Fibroblast of lung (primary cell): ENCODE measurements around the gene INPP1. TPM values are rescaled to one million over a fixed set of nuclear protein-coding genes. Genes with fewer than 3 reads are reported as not detected.

Experiments used
- DNase-seq, 2 donors: peaks; one replicate each; pipeline versions ENCODE4 v3.0.0 to v3.0.0-alpha.2; 2010; ENCODE audit warnings: low read depth in 2 of 2
- H2AFZ ChIP-seq: 2 replicates; pipeline ENCODE4 v1.5.1; 2012; ENCODE audit warnings: low read length, control low read depth, inconsistent platforms
- H3K27ac ChIP-seq: 2 replicates; pipeline ENCODE4 v1.5.1; 2011; ENCODE audit warnings: low read length, control low read depth; ENCODE audit not compliant: insufficient read depth
- H3K27me3 ChIP-seq: 2 replicates; pipeline ENCODE4 v1.5.1; 2011; ENCODE audit warnings: mild to moderate bottlenecking, low read length; ENCODE audit not compliant: control insufficient read depth, insufficient read depth
- H3K36me3 ChIP-seq: 2 replicates; pipeline ENCODE4 v1.5.1; 2011; ENCODE audit warnings: low read length; ENCODE audit not compliant: control insufficient read depth, insufficient read depth
- H3K4me1 ChIP-seq: 2 replicates; pipeline ENCODE4 v1.5.1; 2011; ENCODE audit warnings: low read length; ENCODE audit not compliant: control insufficient read depth, insufficient read depth; ENCODE audit errors: extremely low read depth
- H3K4me2 ChIP-seq: 2 replicates; pipeline ENCODE4 v1.5.1; 2011; ENCODE audit warnings: low read length, control low read depth; ENCODE audit not compliant: insufficient read depth; ENCODE audit errors: extremely low read depth
- H3K4me3 ChIP-seq, 4 experiments: fragments of 200-600 bp in 1 of 4; sonication (generic) in 1 of 4; replicated peaks in 1 of 4; 2 replicates each; pipeline ENCODE4 v1.5.1; 2011 to 2016; ENCODE audit warnings: low read length in 4 of 4, low read depth in 3 of 4, mild to moderate bottlenecking in 3 of 4, control low read depth in 2 of 4, inconsistent platforms in 1 of 4, mixed read lengths in 1 of 4; ENCODE audit not compliant: insufficient read depth in 1 of 4; ENCODE audit errors: control extremely low read depth in 1 of 4
- H3K79me2 ChIP-seq: 2 replicates; pipeline ENCODE4 v1.5.1; 2012; ENCODE audit warnings: mild to moderate bottlenecking, low read length, inconsistent platforms; ENCODE audit not compliant: control insufficient read depth, insufficient read depth
- H3K9ac ChIP-seq: 2 replicates; pipeline ENCODE4 v1.5.1; 2011; ENCODE audit warnings: mild to moderate bottlenecking, low read length, control low read depth; ENCODE audit not compliant: insufficient read depth
- H3K9me3 ChIP-seq: 2 replicates; pipeline ENCODE4 v1.5.1; 2012; ENCODE audit warnings: low read depth, low read length; ENCODE audit not compliant: control insufficient read depth, insufficient read depth
- H4K20me1 ChIP-seq: 2 replicates; pipeline ENCODE4 v1.5.1; 2011; ENCODE audit warnings: low read length; ENCODE audit not compliant: control insufficient read depth, insufficient read depth; ENCODE audit errors: extremely low read depth
- EZH2 ChIP-seq: IDR thresholded peaks from 2 replicates; pipeline ENCODE4 v1.5.1; 2012; ENCODE audit warnings: low read length, control low read depth, mild to moderate bottlenecking; ENCODE audit errors: missing control alignments
- polyA plus RNA-seq, 2 donors: library from polyadenylated mRNA; depleted of rRNA in 1 of 2; stranded (reverse) in 1 of 2; unstranded in 1 of 2; fragments of >200 nt; gene quantifications; 2 replicates each; pipeline ENCODE4 v1.2.1, GENCODE V29; 2011 to 2012; ENCODE audit warnings: missing spikeins in 1 of 2
- total RNA-seq: library from RNA; depleted of rRNA; stranded (reverse); fragments of >200 nt; gene quantifications from 2 replicates; pipeline ENCODE4 v1.2.1, GENCODE V29; 2014
- TF ChIP-seq, protein P1 (sequence below), 2 donors: IDR thresholded peaks in 1 of 2; conservative IDR thresholded peaks in 1 of 2; 1 replicate in 1 of 2; 2 replicates in 1 of 2; pipeline ENCODE4 v1.5.1; 2011 to 2012; ENCODE audit warnings: low read length in 2 of 2, control low read depth in 1 of 2, inconsistent platforms in 1 of 2, low read depth in 1 of 2, mild to moderate bottlenecking in 1 of 2

The INPP1 gene
- total and polyA plus RNA-seq, 2 donors (not counting 1 experiment from before 2014, with no cell fraction given): 14.0 to 16.4 TPM

DNA sequence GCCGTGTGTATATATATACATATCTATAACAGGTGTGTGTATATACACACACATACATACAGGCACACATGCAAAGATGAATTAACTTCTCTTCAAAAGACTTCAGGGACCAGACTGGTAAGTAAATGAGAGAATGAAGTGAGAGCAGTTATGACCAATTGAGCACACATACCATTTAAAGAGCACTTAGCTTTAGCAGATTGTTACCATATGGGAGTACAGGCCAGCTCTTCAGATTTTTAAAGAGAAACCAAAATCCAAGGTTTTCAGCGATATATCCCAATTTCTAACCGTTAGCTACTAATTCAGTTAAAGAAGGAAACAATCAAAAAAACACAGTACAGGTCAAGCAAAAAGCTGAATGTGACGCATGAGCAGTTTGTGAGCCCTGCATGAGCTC is 23.7 kb downstream of the INPP1 start:
- Histone ChIP-seq H3K9ac (no peak overlapping the region), H3K36me3 (no peaks in the 10 kb centered on the region), H3K27me3 (no peaks in the 10 kb centered on the region), H3K9me3 (no peaks in the 10 kb centered on the region), H3K79me2 (no peaks in the 10 kb centered on the region), H4K20me1 (no peaks in the 10 kb centered on the region), H2AFZ (no peak overlapping the region), H3K4me2 (no peak overlapping the region), H3K27ac (no peak overlapping the region), H3K4me1 (no peaks in the 10 kb centered on the region), H3K4me3 (no peak overlapping the region)
- TF ChIP-seq, protein P1, sequence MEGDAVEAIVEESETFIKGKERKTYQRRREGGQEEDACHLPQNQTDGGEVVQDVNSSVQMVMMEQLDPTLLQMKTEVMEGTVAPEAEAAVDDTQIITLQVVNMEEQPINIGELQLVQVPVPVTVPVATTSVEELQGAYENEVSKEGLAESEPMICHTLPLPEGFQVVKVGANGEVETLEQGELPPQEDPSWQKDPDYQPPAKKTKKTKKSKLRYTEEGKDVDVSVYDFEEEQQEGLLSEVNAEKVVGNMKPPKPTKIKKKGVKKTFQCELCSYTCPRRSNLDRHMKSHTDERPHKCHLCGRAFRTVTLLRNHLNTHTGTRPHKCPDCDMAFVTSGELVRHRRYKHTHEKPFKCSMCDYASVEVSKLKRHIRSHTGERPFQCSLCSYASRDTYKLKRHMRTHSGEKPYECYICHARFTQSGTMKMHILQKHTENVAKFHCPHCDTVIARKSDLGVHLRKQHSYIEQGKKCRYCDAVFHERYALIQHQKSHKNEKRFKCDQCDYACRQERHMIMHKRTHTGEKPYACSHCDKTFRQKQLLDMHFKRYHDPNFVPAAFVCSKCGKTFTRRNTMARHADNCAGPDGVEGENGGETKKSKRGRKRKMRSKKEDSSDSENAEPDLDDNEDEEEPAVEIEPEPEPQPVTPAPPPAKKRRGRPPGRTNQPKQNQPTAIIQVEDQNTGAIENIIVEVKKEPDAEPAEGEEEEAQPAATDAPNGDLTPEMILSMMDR (conservative IDR thresholded peaks at IDR 0.05 in 1 of 2, IDR thresholded peaks at IDR 0.05 in 1 of 2; ENCODE audit: low read depth in 1 of 2, low read length in 2 of 2): no peak
- no peak for TF ChIP-seq EZH2
- DNase-seq: no peak

DNA sequence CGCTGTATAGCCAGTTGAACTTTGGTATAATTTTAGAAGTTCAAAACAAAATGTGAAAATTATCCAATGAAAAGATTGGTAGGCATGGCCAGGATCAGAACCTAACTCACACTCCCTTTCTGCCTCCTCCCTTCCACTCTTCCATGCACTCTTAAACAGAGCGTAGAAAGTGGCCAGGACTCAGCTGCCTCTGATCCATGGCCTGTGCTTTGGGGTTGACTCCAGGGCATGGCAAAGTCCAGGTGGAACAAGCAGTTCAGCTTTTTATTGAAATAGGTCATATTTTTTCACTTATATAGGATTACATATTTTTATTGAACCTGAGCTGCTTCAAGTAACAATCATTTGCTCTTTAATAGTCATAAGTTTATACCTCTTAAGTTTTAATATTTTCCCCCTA is 26.2 kb downstream of the INPP1 start:
- no peaks in the 10 kb centered on the region for H3K9me3 ChIP-seq
- no peaks in the 10 kb centered on the region for H3K79me2 ChIP-seq
- H3K27ac ChIP-seq: no peak overlapping the region
- no peaks in the 10 kb centered on the region for H3K36me3 ChIP-seq
- TF ChIP-seq, protein P1 (conservative IDR thresholded peaks at IDR 0.05 in 1 of 2, IDR thresholded peaks at IDR 0.05 in 1 of 2; ENCODE audit: low read depth in 1 of 2, low read length in 2 of 2): no peak
- no peak for TF ChIP-seq EZH2
- no peak for DNase-seq
- H3K4me2 ChIP-seq: no peak overlapping the region
- no peak overlapping the region for H3K4me3 ChIP-seq
- no peak overlapping the region for H3K9ac ChIP-seq
- no peaks in the 10 kb centered on the region for H4K20me1 ChIP-seq
- no peaks in the 10 kb centered on the region for H3K4me1 ChIP-seq
- no peaks in the 10 kb centered on the region for H3K27me3 ChIP-seq
- H2AFZ ChIP-seq: no peak overlapping the region

DNA sequence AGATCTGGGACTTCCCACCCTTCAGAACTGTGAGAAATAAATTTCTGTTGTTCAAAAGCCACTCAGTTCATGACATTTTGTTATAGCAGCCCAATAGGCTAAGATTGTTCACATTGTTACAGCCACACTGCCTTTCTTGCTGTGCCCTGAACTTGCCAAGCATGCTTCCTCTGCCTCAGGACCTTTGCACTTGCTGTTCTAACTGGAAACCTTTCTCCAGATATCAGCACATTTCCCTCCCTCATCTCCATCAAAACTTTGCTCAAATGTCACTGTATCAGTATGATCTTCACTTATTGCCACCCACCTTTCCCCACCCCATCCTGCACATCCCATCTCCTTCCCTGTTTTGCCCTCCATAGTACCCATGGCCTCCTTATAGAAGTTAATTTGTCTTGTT is 32.7 kb downstream of the INPP1 start:
- no peak for DNase-seq
- H3K79me2 ChIP-seq: no peaks in the 10 kb centered on the region
- H4K20me1 ChIP-seq: no peaks in the 10 kb centered on the region
- H3K9me3 ChIP-seq: no peaks in the 10 kb centered on the region
- H2AFZ ChIP-seq: no peak overlapping the region
- H3K27me3 ChIP-seq: no peaks in the 10 kb centered on the region
- H3K36me3 ChIP-seq: no peaks in the 10 kb centered on the region
- no peak overlapping the region for H3K27ac ChIP-seq
- TF ChIP-seq, protein P1 (conservative IDR thresholded peaks at IDR 0.05 in 1 of 2, IDR thresholded peaks at IDR 0.05 in 1 of 2; ENCODE audit: low read depth in 1 of 2, low read length in 2 of 2): no peak
- no peak for TF ChIP-seq EZH2
- no peak overlapping the region for H3K9ac ChIP-seq
- no peak overlapping the region for H3K4me3 ChIP-seq
- no peaks in the 10 kb centered on the region for H3K4me1 ChIP-seq
- H3K4me2 ChIP-seq: no peak overlapping the region
